COLO668 (cell line): ENCODE data around the gene ATPAF2.
A peak's percentile ranks its signal among the peaks of the same experiment; 100 is the strongest.

ENCODE experiments used
- DNase-seq: peaks from one replicate; lab custom pipeline; 2025; ENCODE audit not compliant: unreplicated experiment; lab: John Stamatoyannopoulos, UW

ATPAF2 gene

DNA sequence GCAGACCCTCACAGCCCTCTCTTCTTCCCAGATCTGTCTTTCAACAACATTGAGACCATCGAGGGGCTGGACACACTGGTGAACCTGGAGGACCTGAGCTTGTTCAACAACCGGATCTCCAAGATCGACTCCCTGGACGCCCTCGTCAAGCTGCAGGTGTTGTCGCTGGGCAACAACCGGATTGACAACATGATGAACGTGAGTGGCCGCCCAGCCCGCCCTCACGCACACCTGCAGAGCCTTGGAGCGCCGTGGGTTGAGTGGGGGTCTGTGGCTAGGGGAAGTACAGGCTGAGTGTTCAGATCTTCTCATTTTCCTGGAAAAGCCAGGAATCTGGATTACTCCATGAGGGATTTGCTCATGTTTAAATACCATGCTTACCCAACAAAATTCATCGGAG lies 51.1 kb downstream of the ATPAF2 start:
- DNase-seq: peak; percentile 35

GRCh38 chr17:17987187-17987896 lies 51.6 kb downstream of the ATPAF2 start:
- no peak for DNase-seq

GRCh38 chr17:17985555-17985954 lies 53.4 kb downstream of the ATPAF2 start:
- no peak for DNase-seq

- DNase-seq: no peak
These were observed 53.8 kb downstream of the ATPAF2 start for GRCh38 chr17:17985153-17985552.

DNA sequence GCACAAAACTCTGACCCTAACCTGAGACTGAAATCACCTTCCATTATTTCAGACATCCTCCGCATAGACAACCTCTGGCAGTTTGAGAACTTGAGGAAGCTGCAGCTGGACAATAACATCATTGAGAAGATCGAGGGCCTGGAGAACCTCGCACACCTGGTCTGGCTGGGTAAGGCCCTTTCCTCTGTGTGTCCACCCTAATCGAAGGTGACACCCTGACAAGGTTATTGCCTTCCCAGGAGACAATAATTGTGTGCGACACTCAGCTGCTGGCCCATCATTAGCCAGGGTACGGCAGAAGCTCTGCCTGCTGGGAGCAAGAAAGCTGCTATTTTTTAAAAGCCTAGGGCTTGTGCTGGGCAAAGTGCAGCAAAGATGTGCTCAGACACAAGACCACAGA lies 55.2 kb downstream of the ATPAF2 start:
- DNase-seq: no peak

GRCh38 chr17:17983376-17983775 lies 55.6 kb downstream of the ATPAF2 start:
- no peak for DNase-seq

GRCh38 chr17:17982801-17983200 lies 56.2 kb downstream of the ATPAF2 start:
- no peak for DNase-seq

GRCh38 chr17:17981330-17981729 lies 57.6 kb downstream of the ATPAF2 start:
- no peak for DNase-seq

GRCh38 chr17:17979778-17980177 lies 59.2 kb downstream of the ATPAF2 start:
- DNase-seq: no peak

- no peak for DNase-seq
These were observed 60.2 kb downstream of the ATPAF2 start for GRCh38 chr17:17978481-17979424.

DNA sequence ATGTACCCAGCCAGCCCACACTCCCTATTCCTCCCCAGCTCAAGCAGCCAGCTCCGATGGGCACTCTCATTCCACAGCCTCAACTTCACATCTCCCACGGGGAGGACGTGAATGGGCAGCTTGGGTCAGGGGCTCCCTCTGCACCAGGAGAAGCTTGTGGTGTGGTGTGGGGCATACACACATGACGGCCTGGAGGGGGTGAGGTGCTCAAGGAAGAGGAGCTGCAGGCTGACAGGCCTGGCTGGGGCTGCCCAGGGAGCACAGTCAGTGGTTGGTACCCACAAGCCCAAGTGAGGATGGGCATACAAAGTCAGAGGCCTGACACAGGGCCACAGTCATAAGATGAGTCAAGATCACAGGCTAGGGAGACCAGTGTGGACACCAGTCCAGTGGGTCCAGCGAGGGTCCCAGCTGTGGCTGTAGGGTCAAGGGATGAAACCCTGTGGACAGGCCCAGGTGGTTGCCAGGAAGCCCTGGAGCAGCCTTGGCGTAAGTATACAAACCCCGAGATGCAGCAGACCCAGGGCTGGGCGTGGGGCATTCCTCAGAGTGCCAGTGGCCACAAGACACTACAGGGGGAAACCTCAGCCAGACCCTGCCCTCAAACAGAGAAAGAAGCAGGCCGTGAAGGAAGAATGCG lies 61.9 kb downstream of the ATPAF2 start:
- DNase-seq: no peak

DNA sequence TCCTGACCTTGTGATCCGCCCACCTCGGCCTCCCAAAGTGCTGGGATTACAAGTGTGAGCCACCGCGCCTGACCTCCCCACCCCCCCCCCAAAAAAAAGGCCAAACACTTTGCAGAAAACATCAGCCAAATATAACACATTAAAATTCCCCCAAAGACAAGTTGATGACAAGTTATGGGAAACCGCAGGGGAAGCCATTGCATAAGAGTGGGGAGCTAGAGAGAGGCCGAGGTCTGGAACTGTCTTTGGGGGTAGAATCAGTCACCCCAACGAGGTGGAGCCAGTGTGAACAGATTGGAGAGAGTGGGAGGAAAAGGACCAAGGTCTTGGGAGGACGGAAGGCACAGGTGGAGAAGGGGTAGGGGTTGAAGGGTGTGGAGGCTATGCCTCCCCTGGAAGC lies 63.5 kb downstream of the ATPAF2 start:
- no peak for DNase-seq

DNA sequence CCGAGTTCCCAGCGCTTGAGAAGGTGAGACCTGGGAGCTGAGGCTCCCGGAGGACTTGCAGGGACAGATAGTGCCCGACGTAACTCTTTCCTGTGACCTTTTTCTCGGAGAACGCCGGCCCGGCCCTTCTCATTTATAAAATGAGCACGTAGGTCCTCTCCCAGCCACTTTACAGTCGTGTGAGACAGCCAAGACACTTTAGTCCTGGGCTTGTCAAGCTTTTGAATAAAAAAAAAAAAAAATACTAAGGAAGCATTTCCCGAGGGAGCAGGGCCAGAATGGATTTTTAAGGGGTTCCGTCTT lies 66.1 kb downstream of the ATPAF2 start:
- DNase-seq: no peak

DNA sequence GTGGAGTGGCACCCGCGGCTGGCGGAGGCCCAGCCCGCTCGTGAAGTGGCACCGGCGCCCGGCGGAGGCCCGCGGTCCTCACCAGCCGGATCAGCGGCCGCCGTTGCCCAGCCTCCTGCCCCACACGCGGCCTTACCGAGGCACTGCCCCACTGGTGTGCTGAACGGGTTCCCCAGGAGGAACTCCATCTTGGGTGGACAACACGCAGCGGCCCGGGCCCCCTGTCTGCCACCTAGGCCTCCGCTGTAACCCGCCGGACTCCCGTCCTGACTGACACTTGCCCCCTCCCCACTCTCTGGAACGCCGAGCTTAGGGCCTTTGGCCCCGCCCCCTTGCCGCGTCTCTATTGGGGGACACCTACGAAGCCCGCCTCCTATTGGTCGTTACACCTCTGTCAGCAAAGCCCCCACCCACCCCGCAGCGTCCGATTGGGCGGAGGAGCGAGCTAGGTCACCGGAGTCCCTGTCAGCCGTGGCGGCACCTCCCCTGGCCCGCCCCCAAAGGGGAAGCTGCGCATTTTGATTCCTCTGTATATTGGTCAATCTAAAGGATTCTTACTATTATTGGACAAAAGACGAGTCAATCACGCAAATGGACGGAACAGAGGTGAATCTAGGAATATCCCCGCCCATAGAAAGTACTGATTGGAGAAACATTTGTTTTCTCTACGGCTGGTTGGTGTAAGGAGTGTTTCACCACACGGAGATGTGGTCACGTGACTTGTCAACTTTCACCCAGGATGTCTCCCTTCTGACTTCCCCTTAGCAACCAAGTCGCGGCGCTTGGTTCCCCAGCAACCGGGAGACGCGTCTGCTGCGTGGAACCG lies 66.6 kb downstream of the ATPAF2 start, which contains the start of the genes DRC3 and TOM1L2:
Gene DRC3 (plus strand): TSS at position 737 of the 826 bp plus-strand sequence. CDS start 4,737 bp downstream, outside the sequence.
Gene TOM1L2 (minus strand): TSS at position 275 of the 826 bp plus-strand sequence. CDS start 87 bp downstream, at position 188.
- DNase-seq: peak; percentile 98

GRCh38 chr17:17971431-17972125 lies 67.4 kb downstream of the ATPAF2 start:
- DNase-seq: peak; percentile 41

DNA sequence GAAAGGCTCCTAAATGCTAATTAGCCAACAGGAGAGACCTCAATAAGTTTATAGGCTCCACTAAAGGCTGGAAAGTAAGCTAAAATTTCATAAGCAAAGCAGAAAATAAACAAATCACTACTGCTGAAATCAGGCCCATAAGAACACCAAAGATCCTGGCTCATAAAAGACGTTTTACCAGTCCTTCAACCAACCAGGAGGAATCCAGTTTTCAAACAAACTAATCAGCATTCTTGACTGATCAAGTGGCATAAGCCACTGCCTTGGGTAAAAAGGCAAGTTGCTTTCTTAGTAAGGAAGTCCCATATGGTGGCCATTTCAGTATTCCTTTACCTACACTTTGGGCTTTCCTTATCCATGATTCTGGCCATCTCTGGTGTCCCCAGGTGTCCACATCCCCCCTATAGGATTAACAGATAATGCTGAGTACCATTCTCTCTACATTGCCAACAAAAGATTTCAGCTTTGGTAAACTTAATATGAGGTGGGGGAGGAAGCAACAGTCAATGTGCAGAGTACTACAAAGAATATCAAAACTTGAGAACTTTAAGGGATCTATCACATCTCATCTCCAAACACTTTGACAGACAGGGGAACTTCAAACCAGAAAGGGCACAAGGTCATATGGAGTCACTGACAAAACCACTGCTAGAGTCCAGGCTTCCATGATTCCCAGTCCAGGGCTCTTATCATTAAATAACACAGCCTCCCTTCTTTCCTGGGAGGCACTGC lies 68.1 kb downstream of the ATPAF2 start:
- no peak for DNase-seq
